Measurements from ENCODE around the gene OSTM1. TPM values are rescaled to one million over a fixed set of nuclear protein-coding genes. Genes with fewer than 3 reads are reported as not detected.
"Not testable (repeated sequence)": the region's sequence is repeated elsewhere in the genome, so short reads cannot be mapped to it uniquely, and the experiment has no call there.

OSTM1 gene
- total RNA-seq, 4 donors from 2014 or later = 48.2 to 74.4 (median 61.2) TPM

GRCh38 chr6:108020472-108021116, 53.9 kb downstream of the OSTM1 start:
- DNase-seq (ENCODE audit: extremely low spot score) = no peak

GRCh38 chr6:108016283-108016682, 58.3 kb downstream of the OSTM1 start:
- H3K27me3 ChIP-seq; H3K4me3 ChIP-seq; intact Hi-C loops (cut with DNase I); H3K36me3 ChIP-seq; H3K27ac ChIP-seq (replicated peaks in 1 of 4); H3K4me1 ChIP-seq; DNase-seq (ENCODE audit: extremely low spot score); H3K9me3 ChIP-seq: not testable (repeated sequence)
- WGBS = 91% methylated on average over 6 of the region's 6 CpGs

More at GRCh38 chr6:108020472-108021116, 53.9 kb downstream of the OSTM1 start:
- TF ChIP-seq EP300 (IDR thresholded peaks at IDR 0.05) (no peak), POLR2A (IDR thresholded peaks at IDR 0.05; ENCODE audit: low read depth) (no peak), POLR2AphosphoS5 (IDR thresholded peaks at IDR 0.05) (no peak)
- TF ChIP-seq, protein P1, sequence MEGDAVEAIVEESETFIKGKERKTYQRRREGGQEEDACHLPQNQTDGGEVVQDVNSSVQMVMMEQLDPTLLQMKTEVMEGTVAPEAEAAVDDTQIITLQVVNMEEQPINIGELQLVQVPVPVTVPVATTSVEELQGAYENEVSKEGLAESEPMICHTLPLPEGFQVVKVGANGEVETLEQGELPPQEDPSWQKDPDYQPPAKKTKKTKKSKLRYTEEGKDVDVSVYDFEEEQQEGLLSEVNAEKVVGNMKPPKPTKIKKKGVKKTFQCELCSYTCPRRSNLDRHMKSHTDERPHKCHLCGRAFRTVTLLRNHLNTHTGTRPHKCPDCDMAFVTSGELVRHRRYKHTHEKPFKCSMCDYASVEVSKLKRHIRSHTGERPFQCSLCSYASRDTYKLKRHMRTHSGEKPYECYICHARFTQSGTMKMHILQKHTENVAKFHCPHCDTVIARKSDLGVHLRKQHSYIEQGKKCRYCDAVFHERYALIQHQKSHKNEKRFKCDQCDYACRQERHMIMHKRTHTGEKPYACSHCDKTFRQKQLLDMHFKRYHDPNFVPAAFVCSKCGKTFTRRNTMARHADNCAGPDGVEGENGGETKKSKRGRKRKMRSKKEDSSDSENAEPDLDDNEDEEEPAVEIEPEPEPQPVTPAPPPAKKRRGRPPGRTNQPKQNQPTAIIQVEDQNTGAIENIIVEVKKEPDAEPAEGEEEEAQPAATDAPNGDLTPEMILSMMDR (IDR thresholded peaks at IDR 0.05) = no peak
- 87% methylated on average over 6 of the region's 6 CpGs for WGBS
- Histone ChIP-seq H3K27ac (replicated peaks in 1 of 4) (no peak overlapping the region), H3K4me1 (no peaks in the 10 kb centered on the region), H3K27me3 (no peaks in the 10 kb centered on the region), H3K4me3 (no peak overlapping the region), H3K9me3 (no peaks in the 10 kb centered on the region), H3K36me3 (no peaks in the 10 kb centered on the region)
- intact Hi-C loops (cut with DNase I) = no loop called here

GRCh38 chr6:108013787-108014439, 60.6 kb downstream of the OSTM1 start:
- intact Hi-C loops (cut with DNase I) = no loop called here
- no peaks in the 10 kb centered on the region for H3K27me3 ChIP-seq
- WGBS = 71% methylated on average over 6 of the region's 6 CpGs
- no peaks in the 10 kb centered on the region for H3K36me3 ChIP-seq
- no peak overlapping the region for H3K4me3 ChIP-seq
- no peak for DNase-seq (ENCODE audit: extremely low spot score)
- no peaks in the 10 kb centered on the region for H3K4me1 ChIP-seq
- H3K9me3 ChIP-seq = peaks cover 0 to 11% (median 10%) of the 10 kb centered on the region in 4 donors
- H3K27ac ChIP-seq (replicated peaks in 1 of 4) = no peak overlapping the region
- TF ChIP-seq POLR2A (IDR thresholded peaks at IDR 0.05; ENCODE audit: low read depth) (no peak), EP300 (IDR thresholded peaks at IDR 0.05) (no peak), POLR2AphosphoS5 (IDR thresholded peaks at IDR 0.05) (no peak)
- TF ChIP-seq, protein P1 (IDR thresholded peaks at IDR 0.05) = no peak

GRCh38 chr6:108009894-108010293, 64.6 kb downstream of the OSTM1 start:
- no peak overlapping the region for H3K27ac ChIP-seq (replicated peaks in 1 of 4)
- intact Hi-C loops (cut with DNase I) = no loop called here
- no peaks in the 10 kb centered on the region for H3K27me3 ChIP-seq
- no peak overlapping the region for H3K4me3 ChIP-seq
- no peaks in the 10 kb centered on the region for H3K4me1 ChIP-seq
- H3K36me3 ChIP-seq = no peaks in the 10 kb centered on the region
- TF ChIP-seq POLR2A (IDR thresholded peaks at IDR 0.05; ENCODE audit: low read depth) = no peak
- TF ChIP-seq POLR2AphosphoS5 (IDR thresholded peaks at IDR 0.05) = no peak
- TF ChIP-seq EP300 (IDR thresholded peaks at IDR 0.05) = no peak
- TF ChIP-seq, protein P1 (IDR thresholded peaks at IDR 0.05) = no peak
- H3K9me3 ChIP-seq = peaks cover 0 to 20% (median 13%) of the 10 kb centered on the region in 4 donors
- no peak for DNase-seq (ENCODE audit: extremely low spot score)

- H3K36me3 ChIP-seq; DNase-seq (ENCODE audit: extremely low spot score); H3K4me3 ChIP-seq; intact Hi-C loops (cut with DNase I); H3K4me1 ChIP-seq; H3K27ac ChIP-seq (replicated peaks in 1 of 4); H3K27me3 ChIP-seq: not testable (repeated sequence)
- peaks cover 0 to 20% (median 13%) of the 10 kb centered on the region in 4 donors for H3K9me3 ChIP-seq
- 93% methylated on average over 1 of the region's 1 CpG for WGBS
Measured at GRCh38 chr6:108009258-108009657, 65.3 kb downstream of the OSTM1 start.
